Central memory CD8-positive, alpha-beta T cell (primary cell): ENCODE results near the gene RRAS2.
A peak's percentile ranks its signal among the peaks of the same experiment; 100 is the strongest.
"Not testable (repeated sequence)": the region's sequence is repeated elsewhere in the genome, so short reads cannot be mapped to it uniquely, and the experiment has no call there.

Experiments
- ATAC-seq: fragments of 150-1000 bp; cut with Tn5 transposase; replicated peaks from 2 replicates; pipeline ENCODE4 v1.10.0; 2022; ENCODE audit warnings: mild to moderate bottlenecking, moderate FRiP score, moderate number of reproducible peaks; ENCODE audit not compliant: poor library complexity, severe bottlenecking; ENCODE audit errors: extremely low read depth
- DNase-seq, 2 donors: peaks; one replicate each; pipeline ENCODE4 v3.0.0; 2021; ENCODE audit warnings: low spot score in 2 of 2
- H3K27ac Mint-ChIP-seq: one replicate; pipeline ENCODE4 v1.8.0; 2022; ENCODE audit warnings: low read depth, mild to moderate bottlenecking, moderate library complexity, mixed read lengths
- H3K27me3 Mint-ChIP-seq: one replicate; pipeline ENCODE4 v1.8.0; 2022; ENCODE audit warnings: mixed read lengths
- H3K36me3 Mint-ChIP-seq: one replicate; pipeline ENCODE4 v1.8.0; 2022; ENCODE audit warnings: mild to moderate bottlenecking, moderate library complexity, mixed read lengths; ENCODE audit not compliant: insufficient read depth
- H3K4me1 Mint-ChIP-seq: one replicate; pipeline ENCODE4 v1.8.0; 2022; ENCODE audit warnings: mixed read lengths
- H3K4me3 Mint-ChIP-seq: one replicate; pipeline ENCODE4 v1.8.0; 2022; ENCODE audit warnings: mild to moderate bottlenecking, moderate library complexity, mixed read lengths
- H3K9me3 Mint-ChIP-seq: one replicate; pipeline ENCODE4 v1.8.0; 2022; ENCODE audit warnings: mixed read lengths

The RRAS2 gene

DNA sequence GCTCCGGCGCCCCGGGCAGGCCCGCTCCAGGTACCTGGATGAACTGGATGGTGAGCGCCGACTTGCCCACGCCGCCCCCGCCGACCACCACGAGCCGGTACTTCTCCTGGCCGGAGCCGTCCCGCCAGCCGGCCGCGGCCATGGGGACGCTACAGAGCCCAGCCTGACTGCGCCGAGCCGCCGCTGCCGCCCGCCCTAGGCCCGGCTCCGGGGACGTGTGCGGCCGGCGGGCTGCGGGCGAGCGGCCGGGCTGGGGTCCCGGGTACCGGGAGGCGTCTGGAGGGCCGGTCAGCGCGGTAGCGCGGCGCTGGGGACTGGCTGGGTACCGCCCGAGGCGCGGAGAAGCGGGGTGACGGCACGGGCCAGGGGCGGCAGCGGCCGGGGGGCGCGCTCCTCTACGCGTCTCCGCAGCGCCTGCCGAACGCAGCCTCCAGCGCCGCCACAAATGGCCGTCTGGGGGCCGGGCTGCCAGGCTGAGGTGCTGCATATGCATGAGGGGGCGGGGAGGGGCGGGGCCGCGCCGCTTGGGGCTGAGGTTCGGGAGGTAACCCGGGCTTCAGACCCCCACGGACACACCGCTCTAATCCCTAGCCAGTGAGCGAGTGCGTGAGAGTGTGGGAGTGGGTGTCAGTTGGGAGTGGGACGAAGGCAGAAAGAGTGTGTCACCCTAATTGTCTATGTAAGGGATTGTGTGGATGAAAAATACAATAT lies at the start of gene RRAS2:
Gene RRAS2 (minus strand): TSS at position 455 of the 711 bp plus-strand sequence. CDS start 313 bp downstream, at position 142.
- H3K4me1 Mint-ChIP-seq: peaks cover 43% of the 10 kb centered on the region
- ATAC-seq: peak; percentile 93

DNA sequence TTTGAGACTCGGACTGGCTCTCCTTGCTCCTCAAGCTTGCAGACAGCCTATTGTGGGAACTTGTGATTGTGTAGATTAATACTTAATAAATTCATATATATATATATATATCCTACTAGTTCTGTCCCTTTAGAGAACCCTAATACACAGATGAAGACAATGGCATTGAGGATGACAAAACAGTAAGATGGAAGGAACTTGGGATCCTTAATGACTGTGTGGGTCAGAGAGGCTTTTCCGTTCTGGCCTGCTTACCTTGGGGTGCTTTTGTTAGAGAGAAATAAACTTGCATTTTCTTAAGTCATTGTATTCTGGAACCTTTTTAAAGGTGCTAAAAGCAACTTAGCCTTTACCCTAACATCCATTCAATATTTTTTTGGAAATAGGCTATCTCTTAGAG lies 49.6 kb upstream of the RRAS2 start:
- H3K4me1 Mint-ChIP-seq: peaks cover 16% of the 10 kb centered on the region
- H3K27me3 Mint-ChIP-seq: no peaks in the 10 kb centered on the region

More for the DNA sequence above, at the start of gene RRAS2:
- Mint-ChIP-seq H3K9me3 (no peaks in the 10 kb centered on the region), H3K27me3 (no peaks in the 10 kb centered on the region), H3K4me3 (peak within 1 kb of the TSS; percentile 97), H3K36me3 (peaks cover 6% of the 10 kb centered on the region), H3K27ac (peak within 1 kb of the TSS; percentile 93)
- peak; percentile 57 to 62 for DNase-seq

DNA sequence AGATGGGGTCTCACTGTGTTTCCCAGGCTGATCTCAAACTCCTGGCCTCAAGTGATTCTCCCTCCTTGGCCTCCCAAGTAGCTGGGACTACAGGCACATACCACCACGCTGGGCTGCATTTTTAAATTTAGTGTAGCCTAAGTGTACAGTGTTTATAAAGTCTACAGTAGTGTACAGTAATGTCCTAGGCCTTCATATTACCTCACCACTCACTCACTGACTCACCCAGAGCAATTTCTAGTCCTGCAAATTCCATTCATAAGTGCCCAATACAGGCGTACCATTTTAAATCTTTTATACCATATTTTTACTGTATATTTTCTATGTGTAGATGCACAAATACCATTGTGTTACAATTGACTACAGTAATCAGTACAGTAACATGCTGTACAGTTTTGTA lies 47.1 kb upstream of the RRAS2 start:
- H3K9me3 Mint-ChIP-seq, H3K4me1 Mint-ChIP-seq, H3K27ac Mint-ChIP-seq, H3K36me3 Mint-ChIP-seq, H3K4me3 Mint-ChIP-seq, DNase-seq, H3K27me3 Mint-ChIP-seq, ATAC-seq: not testable (repeated sequence)

More for the DNA sequence above, 49.6 kb upstream of the RRAS2 start:
- H3K4me3 Mint-ChIP-seq: no peak overlapping the region
- H3K36me3 Mint-ChIP-seq: peaks cover under 1% of the 10 kb centered on the region
- H3K9me3 Mint-ChIP-seq: no peaks in the 10 kb centered on the region
- DNase-seq: no peak
- no peak for ATAC-seq
- no peak overlapping the region for H3K27ac Mint-ChIP-seq

DNA sequence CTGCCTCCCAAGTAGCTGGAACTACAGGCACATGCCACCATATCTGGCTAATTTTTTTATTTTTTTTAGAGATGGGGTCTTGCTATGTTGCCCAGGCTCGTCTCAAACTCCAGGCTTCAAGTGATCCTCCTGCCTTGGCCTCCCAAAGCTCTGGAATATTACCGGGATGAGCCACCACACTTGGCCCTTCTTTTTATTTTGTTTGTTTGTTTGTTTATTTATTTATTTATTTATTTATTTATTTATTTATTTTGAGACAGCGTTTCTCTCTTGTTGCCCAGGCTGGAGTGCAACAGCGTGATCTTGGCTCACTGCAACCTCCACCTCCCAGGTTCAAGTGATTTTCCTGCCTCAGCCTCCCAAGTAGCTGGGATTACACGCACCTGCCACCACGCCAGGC lies 44.5 kb upstream of the RRAS2 start:
- not testable (repeated sequence) for H3K36me3 Mint-ChIP-seq, DNase-seq, H3K4me1 Mint-ChIP-seq, H3K4me3 Mint-ChIP-seq, H3K27me3 Mint-ChIP-seq, H3K27ac Mint-ChIP-seq, H3K9me3 Mint-ChIP-seq, ATAC-seq

DNA sequence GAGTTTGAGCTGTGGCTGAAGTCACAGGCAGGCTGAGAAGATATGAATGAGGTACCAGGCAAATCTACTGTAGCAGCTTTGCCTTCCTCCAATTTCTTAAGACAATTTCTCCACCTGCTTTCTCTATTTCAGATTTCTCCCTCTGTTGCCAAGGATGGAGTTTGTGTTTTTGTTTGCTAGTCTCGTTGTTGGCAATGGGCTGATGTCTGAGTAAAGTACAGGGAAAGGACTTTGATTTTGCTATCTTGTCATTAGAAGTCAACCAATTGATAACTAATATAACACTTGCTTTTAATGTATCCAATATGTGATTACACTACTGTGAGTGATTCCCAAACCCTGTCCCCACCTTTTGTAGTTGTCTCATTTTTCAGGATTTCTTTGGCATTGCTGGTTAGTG lies 40.1 kb upstream of the RRAS2 start:
- Mint-ChIP-seq H3K27ac (no peak overlapping the region), H3K36me3 (peaks cover under 1% of the 10 kb centered on the region), H3K4me3 (no peak overlapping the region), H3K9me3 (no peaks in the 10 kb centered on the region), H3K4me1 (peaks cover under 1% of the 10 kb centered on the region), H3K27me3 (no peaks in the 10 kb centered on the region)
- ATAC-seq (no peak), DNase-seq (no peak)

DNA sequence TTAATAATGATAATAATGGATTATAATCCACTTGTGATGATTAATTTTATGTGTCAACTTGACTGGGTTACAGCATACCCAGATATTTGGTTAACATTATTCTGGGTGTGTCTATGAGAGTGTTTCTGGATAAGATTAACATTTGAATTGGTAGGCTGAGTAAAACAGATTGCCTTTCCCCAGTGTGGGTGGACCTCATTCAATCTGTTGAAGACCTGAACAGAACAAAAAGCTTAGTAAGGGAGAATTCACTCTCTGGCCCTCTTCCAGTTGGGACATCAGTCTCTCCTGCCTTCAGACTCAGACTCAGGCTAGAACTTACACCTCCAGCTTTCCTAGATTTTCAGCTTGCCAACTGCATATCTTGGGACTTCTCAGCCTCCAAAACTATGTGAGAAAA lies 37.3 kb upstream of the RRAS2 start:
- ATAC-seq (no peak), DNase-seq (no peak)
- no peaks in the 10 kb centered on the region for H3K9me3 Mint-ChIP-seq

DNA sequence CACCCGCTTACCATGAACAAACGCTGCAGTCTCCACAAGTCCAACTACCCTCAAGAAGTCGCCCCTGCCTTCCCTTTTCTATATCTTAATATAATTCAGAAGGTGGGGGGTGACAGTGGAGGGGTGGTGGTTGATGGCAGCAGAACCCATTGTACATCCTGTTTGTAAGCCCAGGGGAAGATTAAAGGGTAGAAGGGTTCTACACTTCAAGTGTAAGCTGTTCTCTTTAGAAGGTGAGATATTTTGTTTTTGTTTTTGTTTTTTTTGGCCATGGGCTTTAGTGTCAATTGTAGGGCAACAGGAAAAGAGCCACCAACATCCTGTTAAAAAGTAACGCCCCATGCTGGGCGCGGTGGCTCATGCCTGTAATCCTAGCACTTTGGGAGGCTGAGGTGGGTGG lies 34.9 kb upstream of the RRAS2 start:
- Mint-ChIP-seq H3K9me3 (no peaks in the 10 kb centered on the region), H3K4me1 (peaks cover 11% of the 10 kb centered on the region), H3K27me3 (no peaks in the 10 kb centered on the region), H3K4me3 (peak overlapping the region; percentile 6), H3K27ac (peak overlapping the region; percentile 9), H3K36me3 (peaks cover 2% of the 10 kb centered on the region)
- ATAC-seq (peak; percentile 91), DNase-seq (peak in 1 of 2 donors; percentile 16)

More for the DNA sequence above, 37.3 kb upstream of the RRAS2 start:
- Mint-ChIP-seq H3K27ac (no peak overlapping the region), H3K27me3 (no peaks in the 10 kb centered on the region), H3K36me3 (peaks cover 2% of the 10 kb centered on the region), H3K4me3 (no peak overlapping the region), H3K4me1 (peaks cover 11% of the 10 kb centered on the region)

DNA sequence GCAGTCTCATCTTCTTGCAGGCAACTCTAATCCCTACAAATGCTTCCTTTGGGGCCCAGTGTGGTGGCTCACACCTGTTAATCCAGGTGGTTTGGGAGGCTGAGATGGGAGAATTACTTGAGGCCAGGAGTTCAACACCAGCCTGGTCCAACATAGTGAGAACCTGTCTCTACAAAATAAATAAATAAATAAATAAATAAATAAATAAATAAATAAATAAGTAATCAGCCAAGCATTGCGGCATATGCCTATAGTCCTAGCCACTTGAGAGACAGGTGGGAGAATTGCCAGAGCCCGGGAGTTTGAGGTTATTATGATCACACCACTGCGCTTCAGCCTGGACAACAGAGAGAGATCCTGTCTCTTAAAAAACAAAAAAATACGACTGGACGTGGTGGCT lies 34.1 kb upstream of the RRAS2 start:
- ATAC-seq (no peak), DNase-seq (no peak)
- H3K9me3 Mint-ChIP-seq: no peaks in the 10 kb centered on the region
- H3K27me3 Mint-ChIP-seq: no peaks in the 10 kb centered on the region
- H3K4me1 Mint-ChIP-seq: peaks cover 11% of the 10 kb centered on the region
- peaks cover 2% of the 10 kb centered on the region for H3K36me3 Mint-ChIP-seq
- H3K27ac Mint-ChIP-seq: no peak overlapping the region
- no peak overlapping the region for H3K4me3 Mint-ChIP-seq

DNA sequence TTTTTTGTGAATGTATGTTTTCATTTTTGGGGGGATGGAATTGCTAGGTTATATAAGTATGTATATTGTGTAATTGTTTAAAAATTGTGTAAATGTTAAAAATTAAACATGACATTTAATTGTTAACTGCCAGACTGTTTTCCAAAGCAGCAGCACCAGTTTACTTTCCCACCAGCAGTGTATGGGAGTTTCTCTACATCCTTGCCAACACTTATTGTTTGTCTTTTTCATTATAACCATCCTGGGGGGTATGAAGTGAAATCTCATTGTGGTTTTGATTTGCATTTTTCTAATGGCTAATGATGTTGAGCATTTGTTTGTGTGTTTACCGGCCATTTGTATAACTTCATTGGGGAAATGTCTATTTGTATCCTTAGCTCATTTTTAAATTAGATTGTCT lies 31.7 kb upstream of the RRAS2 start:
- no peaks in the 10 kb centered on the region for H3K9me3 Mint-ChIP-seq
- no peaks in the 10 kb centered on the region for H3K27me3 Mint-ChIP-seq
- H3K4me1 Mint-ChIP-seq: peaks cover 11% of the 10 kb centered on the region
- no peak overlapping the region for H3K27ac Mint-ChIP-seq
- H3K36me3 Mint-ChIP-seq: peaks cover 2% of the 10 kb centered on the region
- H3K4me3 Mint-ChIP-seq: no peak overlapping the region
- ATAC-seq (no peak), DNase-seq (no peak)

DNA sequence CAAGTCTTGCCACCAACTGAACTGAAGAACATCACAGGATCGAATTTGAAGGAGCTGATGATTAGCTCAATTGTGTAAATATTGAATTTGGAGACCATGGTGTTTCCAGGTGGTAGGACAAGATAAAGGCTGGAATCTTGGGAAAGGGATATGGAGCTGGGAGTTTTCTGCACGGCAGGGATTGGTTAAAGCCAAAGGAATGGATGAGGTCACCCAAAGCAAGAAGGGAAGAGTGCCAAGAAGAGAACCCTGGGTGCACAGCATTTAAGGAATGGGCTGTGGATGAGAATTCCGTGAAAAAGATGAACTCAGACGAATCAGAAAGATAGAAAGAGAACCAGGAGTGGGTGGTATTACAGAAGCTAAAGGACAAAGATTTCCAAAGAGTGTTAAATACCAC lies 29.4 kb upstream of the RRAS2 start:
- Mint-ChIP-seq H3K4me3 (no peak overlapping the region), H3K27ac (no peak overlapping the region), H3K9me3 (no peaks in the 10 kb centered on the region), H3K36me3 (no peaks in the 10 kb centered on the region), H3K4me1 (peaks cover 6% of the 10 kb centered on the region), H3K27me3 (no peaks in the 10 kb centered on the region)
- DNase-seq (no peak), ATAC-seq (no peak)

DNA sequence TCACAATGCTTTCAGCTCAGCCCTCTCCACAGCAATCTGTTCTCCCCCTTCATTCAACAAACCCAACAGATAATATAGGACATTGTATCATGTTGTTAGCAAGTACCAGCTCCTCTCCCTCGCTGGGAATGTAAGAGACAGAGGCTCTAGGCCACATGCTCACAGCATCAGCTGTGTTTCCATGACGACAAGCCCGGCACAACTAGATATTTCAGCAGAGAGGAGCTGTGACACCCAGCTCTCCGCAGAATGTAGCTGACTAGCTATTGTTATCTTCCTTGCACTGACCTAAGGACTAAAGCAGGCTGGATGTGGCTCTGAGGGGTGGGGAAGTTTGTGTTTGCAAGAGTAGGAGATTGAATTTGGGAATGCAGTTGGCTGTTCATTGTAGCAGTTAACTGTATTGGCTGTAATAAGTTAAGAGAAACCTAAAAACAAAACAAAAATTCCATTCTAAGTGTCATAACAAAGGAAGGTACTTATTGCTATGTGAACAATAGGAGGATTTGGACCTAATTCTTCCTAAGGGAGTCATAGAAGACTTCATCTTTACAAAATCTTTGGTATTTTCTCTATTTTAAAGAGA lies 28.0 kb upstream of the RRAS2 start:
- Mint-ChIP-seq H3K27ac (no peak overlapping the region), H3K27me3 (no peaks in the 10 kb centered on the region)
- no peak for ATAC-seq

DNA sequence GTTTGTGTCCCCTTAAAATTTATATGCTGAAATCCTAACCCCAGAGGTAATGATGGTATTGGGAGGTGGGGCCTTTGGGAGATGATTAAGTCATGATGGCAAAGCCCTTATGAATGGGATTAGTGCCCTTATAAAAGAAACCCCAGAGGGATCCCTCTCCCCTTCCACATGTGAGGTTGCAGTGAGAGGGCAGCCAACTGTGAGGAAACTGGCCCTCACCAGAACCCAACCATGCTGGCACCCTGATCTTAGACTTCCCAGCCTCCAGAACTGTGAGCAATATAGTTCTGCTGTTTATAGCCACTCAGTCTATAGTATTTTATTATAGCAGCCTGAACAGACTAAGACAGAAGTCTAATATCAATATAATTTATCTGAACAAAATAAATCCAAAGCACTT lies 27.1 kb upstream of the RRAS2 start:
- Mint-ChIP-seq H3K27me3 (no peaks in the 10 kb centered on the region), H3K27ac (no peak overlapping the region), H3K9me3 (no peaks in the 10 kb centered on the region), H3K4me1 (peaks cover 11% of the 10 kb centered on the region), H3K4me3 (no peak overlapping the region), H3K36me3 (no peaks in the 10 kb centered on the region)
- DNase-seq (no peak), ATAC-seq (no peak)

More for the DNA sequence above, 28.0 kb upstream of the RRAS2 start:
- Mint-ChIP-seq H3K9me3 (no peaks in the 10 kb centered on the region), H3K4me3 (no peak overlapping the region), H3K36me3 (no peaks in the 10 kb centered on the region), H3K4me1 (peaks cover 5% of the 10 kb centered on the region)
- no peak for DNase-seq

DNA sequence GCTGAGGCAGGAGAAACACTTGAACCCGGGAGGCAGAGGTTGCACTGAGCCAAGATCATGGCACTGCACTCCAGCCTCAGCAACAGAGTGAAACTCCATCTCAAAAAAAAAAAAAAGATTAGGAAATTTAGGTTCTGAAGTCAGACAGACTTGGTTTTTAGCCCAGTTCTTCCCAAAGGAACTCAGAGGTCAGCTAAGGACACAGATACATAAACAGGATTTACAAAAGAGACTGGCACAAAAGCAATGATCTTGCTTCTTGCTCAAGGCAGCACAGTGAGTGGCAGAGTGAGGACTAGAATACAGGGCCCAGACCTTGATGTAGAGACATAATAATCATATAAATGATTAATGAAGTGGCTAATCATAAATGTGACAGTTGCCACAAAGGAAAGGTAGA lies 25.4 kb upstream of the RRAS2 start:
- ATAC-seq (no peak), DNase-seq (no peak)
- Mint-ChIP-seq H3K36me3 (no peaks in the 10 kb centered on the region), H3K27me3 (no peaks in the 10 kb centered on the region), H3K27ac (no peak overlapping the region), H3K4me1 (peaks cover 11% of the 10 kb centered on the region), H3K9me3 (no peaks in the 10 kb centered on the region), H3K4me3 (no peak overlapping the region)
